Fibroblast of peridontal ligament (primary cell): ENCODE measurements around the gene TPI1.

Experiments used
- DNase-seq: peaks from one replicate; pipeline ENCODE4 v3.0.0-alpha.2; 2010; ENCODE audit errors: extremely low read depth

TPI1 gene

DNA sequence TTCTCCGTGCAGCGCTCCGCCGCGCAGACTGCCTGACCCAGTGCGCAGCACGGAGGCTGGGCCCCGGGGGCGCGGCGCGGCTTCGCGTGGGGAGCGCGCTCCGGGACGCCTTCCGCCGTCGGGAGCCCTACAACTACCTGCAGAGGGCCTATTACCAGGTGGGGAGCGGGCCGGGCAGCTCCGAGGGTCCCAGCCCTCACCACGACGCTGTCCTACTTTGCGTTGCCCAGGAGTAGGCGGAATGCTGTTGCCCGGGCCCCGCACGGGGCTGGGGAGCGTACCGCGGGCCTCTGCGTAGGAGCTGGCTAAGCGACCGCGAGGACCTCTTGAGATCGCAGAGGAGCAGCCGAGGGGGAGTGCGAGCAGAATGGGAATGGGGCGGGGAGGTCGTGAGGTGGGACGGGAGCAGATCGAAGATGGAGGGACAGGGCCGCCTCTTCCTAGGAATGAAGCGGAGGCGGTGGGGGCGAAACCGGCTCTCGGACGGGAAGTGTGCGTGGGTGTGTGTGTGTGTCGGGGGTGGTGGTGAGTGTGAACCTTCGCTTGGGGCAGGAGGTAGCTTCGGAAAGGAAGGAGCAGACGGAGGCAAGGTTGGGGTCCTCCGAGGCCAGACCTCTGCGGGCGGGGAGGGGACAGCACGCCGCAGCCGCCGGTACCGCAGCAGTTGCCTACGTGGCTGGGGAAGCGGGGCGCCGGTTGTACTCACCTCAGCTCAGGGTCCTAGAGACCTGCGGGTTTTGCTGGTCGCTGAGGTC is 38.4 kb upstream of the TPI1 start:
- peak; percentile 27 for DNase-seq

DNA sequence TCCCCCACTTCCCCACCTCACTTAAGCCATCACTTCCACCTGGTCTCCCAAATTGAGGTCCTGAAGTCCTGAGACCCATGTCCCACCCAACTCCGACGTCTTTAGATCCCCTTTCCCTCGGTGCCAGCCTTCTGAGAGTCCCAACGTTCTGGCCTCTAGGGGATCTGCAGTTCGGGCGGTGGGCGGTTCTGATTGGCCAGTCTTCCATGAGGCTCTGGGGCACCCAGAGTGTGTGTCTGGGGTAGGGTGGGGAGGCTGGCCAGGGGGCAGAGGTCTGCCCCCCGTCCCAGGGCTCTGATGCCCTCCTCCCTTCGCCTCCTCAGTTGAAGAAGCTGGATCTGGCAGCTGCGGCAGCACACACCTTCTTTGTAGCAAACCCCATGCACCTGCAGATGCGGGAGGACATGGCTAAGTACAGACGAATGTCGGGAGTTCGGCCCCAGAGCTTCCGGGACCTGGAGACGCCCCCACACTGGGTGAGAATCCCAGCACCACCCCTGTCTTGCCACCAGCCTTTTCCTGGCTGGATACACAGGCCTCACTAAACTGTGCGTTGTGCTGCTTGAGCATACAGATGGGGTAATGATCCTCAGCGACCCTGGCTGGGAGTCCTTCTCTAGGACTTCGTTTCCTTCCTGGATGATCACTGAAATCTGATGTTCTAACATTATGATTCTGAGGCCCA is 37.7 kb upstream of the TPI1 start:
- peak; percentile 49 for DNase-seq

- no peak for DNase-seq
Observed at GRCh38 chr12:6830286-6830890, 36.9 kb upstream of the TPI1 start.

- no peak for DNase-seq
Observed at GRCh38 chr12:6830999-6831398, 36.3 kb upstream of the TPI1 start.

DNA sequence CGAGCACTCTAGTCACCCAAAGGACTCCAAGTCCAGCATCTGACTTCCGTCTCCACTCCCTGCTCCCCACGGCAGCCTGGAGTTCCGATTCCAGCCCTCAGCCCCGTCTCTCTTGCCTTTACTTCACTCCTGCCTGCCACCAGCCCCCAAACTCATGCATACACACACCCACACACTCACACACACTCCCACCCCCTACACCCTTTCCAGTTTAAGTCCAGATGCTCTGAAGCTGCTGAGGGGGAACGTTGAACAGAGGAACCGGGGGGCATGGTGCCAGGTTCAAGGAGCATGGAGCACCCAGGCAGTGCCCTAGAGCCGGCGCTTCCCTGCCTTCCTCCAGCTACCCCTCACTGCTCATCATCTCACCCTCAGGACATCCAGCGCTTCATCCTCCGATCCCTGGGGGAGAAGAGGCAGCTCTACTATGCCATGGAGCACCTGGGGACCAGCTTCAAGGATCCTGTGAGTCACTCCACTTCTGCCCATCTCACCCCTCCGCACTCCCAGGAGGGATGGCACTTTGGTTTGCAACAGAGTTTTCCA is 35.8 kb upstream of the TPI1 start:
- DNase-seq: no peak

- DNase-seq: no peak
Observed at GRCh38 chr12:6832125-6832524, 35.2 kb upstream of the TPI1 start.

GRCh38 chr12:6833189-6833890 is 34.0 kb upstream of the TPI1 start:
- no peak for DNase-seq

GRCh38 chr12:6834254-6834653 is 33.1 kb upstream of the TPI1 start:
- DNase-seq: no peak

GRCh38 chr12:6834873-6835272 is 32.5 kb upstream of the TPI1 start:
- no peak for DNase-seq

- no peak for DNase-seq
Observed at GRCh38 chr12:6836851-6837250, 30.5 kb upstream of the TPI1 start.

DNA sequence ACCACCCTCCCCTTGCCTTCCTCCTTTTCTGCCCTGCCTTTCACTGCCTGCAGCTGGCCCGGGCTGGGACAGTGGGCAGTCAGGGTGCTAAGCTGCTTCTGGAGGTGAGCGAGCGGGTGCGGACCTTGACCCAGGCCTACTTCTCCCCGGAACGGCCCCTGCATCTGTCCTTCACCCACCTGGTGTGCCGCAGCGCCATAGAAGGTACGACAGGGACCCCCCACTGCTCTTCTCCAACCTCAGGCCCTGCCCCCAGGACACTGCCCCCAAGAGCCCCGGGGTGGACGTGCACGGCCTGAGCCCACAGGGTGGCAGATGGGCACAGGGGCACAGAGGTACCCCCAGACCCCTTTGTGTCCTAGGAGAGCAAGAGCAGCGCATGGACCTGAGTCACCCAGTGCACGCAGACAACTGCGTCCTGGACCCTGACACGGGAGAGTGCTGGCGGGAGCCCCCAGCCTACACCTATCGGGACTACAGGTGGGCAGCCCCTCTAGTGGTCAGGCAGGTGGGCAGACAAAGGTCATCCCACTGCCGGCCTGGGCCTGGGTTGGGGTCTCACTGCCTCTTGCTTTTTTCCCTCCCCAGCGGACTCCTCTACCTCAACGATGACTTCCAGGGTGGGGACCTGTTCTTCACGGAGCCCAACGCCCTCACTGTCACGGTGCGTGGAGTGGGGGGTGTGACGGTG is 29.8 kb upstream of the TPI1 start:
- DNase-seq: no peak

DNA sequence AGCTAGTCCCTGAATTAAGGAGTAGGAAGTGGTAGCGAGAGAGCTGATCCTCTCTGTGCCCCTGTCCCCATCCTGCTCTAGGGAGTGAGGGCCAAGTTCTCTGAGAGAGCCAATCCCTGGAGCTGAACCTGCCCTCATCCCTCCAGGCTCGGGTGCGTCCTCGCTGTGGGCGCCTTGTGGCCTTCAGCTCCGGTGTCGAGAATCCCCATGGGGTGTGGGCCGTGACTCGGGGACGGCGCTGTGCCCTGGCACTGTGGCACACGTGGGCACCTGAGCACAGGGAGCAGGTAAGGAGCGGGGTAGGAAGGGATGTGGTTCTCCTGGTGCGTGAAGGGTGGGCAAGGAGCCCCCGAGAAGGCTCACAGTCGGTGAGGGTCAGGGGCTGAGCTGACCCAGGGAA is 28.5 kb upstream of the TPI1 start:
- DNase-seq: no peak

- DNase-seq: no peak
Observed at GRCh38 chr12:6839482-6840201, 27.7 kb upstream of the TPI1 start.

DNA sequence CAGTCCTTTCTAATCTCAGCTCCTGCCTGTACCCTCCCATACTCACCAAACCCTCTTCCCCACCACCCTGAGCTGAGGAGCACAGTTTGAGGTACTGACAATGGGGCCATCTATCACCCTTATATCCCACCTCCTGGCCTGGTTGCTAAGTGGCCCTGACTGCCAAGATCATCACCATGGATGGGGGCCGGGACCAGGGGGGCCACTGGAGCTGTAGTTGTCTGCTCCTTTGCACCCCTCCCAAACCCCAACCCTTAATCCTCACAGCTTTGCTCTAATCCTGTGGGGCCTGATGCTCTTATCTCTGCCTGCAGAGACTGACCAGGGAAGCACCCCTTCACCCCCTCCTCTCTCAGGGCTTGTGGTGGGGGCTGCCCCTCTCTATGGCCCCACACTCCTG is 27.0 kb upstream of the TPI1 start:
- no peak for DNase-seq

- DNase-seq: no peak
Observed at GRCh38 chr12:6840761-6841515, 26.4 kb upstream of the TPI1 start, which contains the start of gene GNB3. Gene GNB3, plus strand, starts transcription at chr12:6840925. Its CDS starts 363 bp downstream, at chr12:6841288.

DNA sequence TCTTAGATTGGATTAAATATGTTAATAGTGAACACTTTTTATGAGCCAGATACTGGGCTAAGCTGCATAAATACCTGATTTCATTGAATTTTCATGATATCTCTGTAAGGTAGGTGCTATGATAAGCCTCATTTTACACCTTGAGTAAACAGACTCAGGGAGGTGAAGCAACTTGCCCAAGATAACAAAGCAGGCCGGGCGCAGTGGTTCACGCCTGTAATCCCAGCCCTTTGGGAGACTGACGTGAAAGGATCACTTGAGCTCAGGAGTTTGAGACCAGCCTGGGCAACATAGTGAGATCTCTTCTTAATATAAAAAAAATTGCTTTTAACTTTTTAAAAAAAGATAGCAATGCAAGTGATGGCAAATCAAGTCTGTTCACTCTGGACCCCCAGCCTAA is 25.3 kb upstream of the TPI1 start:
- no peak for DNase-seq

DNA sequence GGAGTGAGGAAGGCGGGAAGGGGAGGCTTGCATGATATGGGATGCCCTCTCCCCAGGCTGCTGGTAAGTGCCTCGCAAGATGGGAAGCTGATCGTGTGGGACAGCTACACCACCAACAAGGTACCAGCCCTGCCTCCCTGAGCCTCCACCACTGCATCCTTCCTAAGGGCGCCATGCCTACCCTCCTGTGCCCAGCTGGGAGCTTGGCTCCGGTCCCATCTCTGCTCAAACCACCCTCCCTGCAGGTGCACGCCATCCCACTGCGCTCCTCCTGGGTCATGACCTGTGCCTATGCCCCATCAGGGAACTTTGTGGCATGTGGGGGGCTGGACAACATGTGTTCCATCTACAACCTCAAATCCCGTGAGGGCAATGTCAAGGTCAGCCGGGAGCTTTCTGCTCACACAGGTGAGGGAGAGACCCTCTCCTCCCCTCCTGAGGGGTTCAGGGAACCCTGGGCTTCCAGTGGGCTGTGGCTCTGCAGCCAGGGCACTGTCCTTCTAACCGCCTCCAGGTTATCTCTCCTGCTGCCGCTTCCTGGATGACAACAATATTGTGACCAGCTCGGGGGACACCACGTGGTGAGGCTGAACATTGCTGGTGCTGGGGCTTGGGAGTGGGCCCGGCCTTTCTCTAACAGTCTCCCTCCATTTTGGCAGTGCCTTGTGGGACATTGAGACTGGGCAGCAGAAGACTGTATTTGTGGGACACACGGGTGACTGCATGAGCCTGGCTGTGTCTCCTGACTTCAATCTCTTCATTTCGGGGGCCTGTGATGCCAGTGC is 24.0 kb upstream of the TPI1 start:
- DNase-seq: no peak

DNA sequence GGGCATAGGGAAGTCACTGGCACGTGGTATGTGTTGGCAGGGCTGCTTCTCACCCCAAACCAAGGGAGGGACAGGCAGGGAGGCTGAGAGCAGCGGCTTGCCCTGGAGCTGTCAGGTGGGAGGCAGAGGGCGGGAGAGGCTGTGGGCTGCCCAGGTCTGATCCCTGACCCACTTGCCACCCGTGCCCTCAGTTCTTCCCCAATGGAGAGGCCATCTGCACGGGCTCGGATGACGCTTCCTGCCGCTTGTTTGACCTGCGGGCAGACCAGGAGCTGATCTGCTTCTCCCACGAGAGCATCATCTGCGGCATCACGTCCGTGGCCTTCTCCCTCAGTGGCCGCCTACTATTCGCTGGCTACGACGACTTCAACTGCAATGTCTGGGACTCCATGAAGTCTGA is 21.9 kb upstream of the TPI1 start:
- no peak for DNase-seq

- no peak for DNase-seq
Observed at GRCh38 chr12:6846316-6846869, 20.9 kb upstream of the TPI1 start.
